ENCODE measurements around the gene CELA2B.
"Not testable (repeated sequence)": the region's sequence is repeated elsewhere in the genome, so short reads cannot be mapped to it uniquely, and the experiment has no call there.

Gene CELA2B

DNA sequence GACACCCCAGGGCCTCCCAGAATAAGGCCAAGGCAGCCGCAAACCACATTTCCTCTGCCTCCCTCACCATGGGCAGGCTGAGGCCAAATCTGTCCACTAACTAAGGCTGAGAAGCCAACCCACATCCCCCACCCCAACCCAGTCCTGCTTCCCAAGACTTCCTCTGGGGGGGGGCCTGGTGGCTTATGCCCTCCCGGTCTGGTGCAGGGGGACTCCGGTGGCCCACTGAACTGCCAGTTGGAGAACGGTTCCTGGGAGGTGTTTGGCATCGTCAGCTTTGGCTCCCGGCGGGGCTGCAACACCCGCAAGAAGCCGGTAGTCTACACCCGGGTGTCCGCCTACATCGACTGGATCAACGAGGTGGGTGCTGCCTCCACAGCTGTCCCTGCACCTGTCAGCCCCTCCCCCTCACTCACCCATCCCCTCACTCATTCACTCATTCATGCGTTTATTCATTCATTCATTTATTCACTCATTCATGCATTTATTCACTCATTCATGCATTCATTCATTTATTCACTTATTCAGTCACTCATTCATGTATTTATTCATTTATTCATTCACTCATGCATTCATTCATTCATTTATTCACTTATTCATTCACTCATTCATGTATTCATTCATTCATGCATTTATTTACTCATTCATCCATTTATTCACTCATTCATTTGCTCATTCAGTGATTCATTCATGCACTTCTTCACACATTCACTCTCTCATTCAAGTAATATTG lies 30.3 kb upstream of the CELA2B start:
- no peak for DNase-seq

DNA sequence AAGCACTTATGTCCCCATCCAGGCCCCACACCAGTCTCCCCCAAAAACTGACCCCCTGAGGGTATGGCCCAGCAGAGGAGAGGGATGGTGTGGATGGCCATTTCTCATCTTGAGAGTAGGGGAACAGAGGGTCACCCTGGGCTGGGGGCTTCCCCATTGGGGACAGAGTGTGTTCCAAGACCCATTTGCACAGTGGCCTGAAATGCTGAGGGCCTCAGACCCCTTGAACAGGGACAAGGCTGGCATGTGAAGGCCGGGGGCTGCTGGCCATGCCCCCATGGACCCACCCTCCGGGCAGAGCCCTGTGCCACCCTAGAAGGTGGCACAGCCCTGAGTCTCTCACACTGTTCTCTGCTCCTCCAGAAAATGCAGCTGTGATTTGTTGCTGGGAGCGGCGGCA lies 29.7 kb upstream of the CELA2B start:
- no peak for DNase-seq

DNA sequence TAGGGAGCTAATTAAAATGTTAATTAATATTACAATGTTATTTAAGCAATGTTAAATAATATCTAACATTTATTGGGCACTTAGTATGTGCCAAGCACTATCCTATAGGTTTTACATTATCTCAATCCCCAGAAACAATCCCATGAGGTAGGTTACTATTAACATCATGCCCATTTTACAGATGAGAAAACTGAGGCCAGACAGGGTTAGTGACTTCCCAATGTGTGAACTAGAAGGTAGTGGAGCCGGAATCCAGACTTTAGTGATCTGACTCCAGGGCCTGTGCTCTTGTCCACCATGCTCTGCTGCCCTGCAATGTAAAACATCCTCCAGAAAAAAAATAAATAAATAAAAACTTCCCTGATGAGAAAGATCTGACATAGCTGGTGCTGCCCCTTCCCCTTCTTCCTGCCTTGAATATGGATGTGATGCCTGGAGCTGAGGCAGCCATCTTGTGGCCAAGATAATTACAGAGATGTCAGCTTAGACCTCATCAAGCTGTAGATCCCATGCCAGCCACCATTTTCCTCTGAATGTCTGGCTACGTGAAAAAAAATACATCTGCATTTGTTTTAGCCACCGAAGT lies 26.9 kb upstream of the CELA2B start:
- DNase-seq: no peak

DNA sequence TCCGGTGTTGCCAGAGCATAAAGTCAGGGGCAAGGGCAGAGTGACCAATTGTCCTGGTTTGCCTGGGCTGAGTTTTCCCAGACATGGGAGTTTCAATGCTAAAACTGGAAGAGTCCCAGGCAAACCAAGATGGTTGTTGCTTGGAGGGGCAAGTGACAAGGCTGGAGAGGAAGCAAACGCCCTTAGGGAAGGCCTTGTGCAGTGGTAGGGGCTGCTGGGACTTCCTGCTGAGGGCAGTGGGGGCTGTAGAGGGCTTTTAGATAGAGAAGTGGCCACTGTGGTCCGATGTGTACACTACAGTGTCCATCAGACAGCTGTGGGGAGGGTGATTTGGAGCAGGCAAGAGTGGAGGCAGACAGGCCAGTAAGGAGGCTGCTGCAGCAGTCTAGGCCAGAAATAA lies 26.3 kb upstream of the CELA2B start:
- DNase-seq: no peak

DNA sequence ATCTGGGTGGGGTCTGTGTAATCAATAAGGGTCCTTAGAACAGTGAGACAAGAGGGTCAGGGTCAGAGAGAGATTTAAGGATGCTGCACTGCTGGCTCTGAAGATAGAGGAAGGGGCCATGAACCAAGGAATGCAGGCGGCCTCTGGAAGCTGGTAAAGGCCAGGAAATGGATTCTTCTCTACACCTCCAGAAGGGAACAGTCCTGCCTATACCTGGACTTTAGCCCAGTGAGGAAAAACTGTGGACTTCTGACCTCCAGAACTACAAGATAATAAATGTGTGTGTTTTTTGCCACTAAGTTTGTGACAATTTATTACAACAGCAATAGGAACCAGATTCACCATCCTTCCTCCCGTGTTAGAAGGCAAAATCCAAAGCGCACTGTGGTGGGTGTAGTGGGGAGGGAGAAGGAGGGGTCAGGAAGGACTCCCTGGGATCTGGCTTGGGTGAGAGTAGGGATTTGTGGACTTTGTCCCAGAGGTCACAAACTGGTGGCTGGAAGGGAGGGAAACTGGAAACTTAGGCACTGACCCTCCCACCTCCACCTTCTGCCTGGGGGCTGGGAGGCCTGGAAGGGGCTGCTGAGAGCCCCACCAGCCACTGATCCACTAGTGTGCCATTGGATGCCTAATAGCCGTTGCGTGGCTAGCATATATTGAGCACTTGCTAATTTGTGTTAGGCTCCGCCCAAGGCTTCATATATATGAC lies 24.7 kb upstream of the CELA2B start:
- no peak for DNase-seq

DNA sequence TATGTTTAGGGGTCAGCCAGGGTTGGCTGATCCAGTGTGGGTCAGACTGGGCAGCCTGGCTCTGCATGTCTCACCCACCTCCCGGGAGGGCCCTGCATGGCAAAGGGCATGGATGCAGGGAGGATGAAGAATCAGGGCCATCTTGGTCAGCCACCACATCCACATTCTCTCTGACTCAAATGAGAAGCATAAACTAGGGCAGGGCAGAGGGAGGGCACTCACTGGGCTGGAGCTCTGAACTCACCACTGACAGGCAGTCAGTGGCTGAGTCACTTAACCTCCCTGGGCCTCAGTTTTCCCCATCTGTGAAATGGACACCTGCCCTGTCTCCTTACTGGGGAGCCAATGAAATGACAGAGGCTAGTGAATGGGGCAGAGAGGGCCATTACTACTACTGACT lies 23.7 kb upstream of the CELA2B start:
- DNase-seq: no peak

DNA sequence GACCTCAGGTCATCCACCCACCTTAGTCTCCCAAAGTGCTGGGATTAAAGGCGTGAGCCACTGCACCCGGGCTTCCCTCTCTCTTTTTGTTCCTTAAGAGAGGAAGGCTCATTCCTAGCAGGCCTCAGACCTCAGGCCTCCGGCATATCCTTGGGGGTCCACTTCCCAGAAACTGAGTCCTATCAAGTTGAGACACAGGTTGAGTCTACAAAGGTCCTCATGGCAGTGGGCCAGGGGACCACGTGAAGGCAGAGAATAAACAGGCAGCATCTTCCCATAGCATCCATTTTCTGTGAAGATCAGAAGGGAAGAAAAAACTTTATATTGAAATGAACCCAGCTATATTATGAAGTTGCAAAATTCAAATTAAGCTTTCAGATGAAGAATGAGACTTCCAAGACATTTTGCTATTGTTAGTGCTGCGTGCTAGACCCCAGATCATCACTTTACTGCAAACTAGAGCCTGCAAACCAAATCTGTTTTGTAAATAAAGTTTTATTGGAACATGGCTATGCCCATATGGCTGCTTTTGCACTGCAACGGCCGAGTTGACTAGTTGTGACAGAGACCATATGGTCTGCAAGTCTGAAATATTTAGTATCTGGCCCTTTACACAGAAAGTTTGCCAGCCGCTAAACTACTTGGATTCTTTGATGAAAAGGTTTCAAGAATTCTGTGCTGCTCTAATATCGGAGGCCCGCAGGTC lies 22.9 kb upstream of the CELA2B start:
- no peak for DNase-seq

DNA sequence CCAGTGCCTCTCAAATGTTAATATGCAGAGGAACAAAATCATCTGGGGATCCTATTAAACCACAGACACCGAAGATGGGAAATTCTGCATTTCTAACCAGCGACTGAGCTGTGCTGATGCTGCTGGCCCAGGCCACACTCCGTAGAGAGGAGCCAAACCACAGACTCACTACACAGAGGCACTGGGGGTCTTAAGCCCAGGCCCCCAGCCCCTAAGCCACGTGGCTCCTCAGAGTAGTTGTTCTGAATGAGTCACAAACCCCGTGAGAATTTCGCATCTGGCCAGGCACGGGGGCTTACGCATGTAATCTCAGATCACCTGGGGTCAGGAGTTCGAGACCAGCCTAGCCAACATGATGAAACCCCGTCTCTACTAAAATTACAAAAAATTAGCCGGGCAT lies 22.2 kb upstream of the CELA2B start:
- DNase-seq: no peak

DNA sequence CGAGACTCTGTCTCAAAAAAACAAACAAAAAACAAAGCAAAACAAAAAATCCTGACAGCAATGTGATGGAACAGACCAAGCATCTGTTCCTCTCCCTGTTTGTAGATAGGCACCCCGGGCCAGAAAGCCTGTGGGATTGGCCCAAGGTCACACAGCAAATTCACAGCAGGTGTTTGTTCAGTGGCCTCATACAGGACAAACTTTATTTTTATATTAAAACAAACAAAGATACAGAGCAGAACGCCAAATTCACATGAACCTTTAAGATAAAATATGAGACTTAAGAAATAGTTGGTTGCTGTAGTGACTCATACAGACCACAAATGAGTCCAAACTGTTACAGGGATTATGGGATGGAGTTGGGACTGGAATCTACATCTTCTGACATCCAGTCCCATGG lies 21.6 kb upstream of the CELA2B start:
- no peak for DNase-seq

DNA sequence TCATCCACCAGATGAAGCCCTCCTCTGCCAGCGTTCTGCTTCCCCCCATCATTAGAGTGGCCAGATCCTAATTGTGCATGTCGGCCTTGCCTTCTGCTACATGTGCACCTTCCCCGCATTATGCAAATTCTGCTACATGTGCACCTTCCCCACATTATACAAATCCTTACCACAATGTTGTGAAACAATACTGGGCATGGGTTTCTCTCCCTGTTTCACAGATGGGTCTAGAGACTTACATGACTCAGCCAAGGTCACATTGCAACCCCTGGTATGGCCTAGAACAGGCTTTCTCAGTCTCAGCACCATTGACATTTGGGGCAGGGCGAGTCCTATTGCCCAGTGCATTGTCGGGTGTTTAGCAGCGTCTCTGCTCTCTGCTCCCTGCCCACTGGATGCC lies 20.4 kb upstream of the CELA2B start:
- no peak for DNase-seq

DNA sequence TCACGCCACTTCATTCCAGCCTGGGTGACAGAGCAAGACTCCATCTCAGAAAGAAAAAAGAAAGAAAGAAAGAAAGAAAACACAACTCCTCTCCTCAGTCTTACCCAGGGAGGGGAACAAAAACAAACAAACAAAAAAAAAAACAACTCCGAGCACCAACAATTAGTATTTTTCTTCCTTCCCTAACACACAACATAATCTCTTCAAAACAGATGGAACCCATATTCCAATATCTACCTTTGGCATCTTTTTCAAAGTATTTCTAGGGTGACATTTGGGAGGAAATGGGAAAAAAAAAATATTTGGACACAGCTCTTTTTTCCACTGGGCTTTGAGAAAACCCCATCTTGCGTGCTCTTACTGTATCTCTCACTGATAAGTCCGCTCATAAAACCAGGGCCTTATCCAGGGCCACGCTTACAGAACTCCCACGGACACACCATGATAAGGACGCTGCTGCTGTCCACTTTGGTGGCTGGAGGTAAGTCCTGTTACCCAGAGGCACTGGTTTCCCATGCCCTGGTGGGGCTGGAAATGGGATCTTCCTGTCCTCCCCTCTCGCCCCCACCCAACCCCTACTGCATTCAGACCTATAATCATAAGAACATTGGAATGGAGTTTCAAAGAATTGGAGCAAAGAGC lies 19.5 kb upstream of the CELA2B start, which contains the start of gene CELA2A:
Gene CELA2A (plus strand): TSS at position 420 of the 642 bp plus-strand sequence. CDS start 22 bp downstream, at position 442.
- no peak for DNase-seq

DNA sequence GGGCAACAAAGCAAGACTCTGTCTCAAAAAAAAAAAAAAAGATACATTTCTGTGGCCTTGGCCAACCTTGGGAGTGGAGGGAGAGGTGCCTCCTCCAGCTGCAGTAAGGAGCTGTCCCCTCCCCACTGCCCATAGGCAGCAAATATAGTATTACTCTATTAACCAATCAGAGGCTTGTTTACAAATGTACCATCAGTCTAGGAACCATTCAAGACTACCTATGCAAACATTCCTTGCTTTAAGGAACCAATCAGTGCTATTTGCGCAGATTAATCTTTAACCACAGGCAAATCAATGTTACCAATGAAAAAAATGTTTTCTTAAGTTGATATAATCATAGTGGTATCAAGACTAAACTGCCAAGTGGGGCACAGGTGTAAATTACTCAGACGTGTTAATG lies 18.3 kb upstream of the CELA2B start:
- DNase-seq: no peak

DNA sequence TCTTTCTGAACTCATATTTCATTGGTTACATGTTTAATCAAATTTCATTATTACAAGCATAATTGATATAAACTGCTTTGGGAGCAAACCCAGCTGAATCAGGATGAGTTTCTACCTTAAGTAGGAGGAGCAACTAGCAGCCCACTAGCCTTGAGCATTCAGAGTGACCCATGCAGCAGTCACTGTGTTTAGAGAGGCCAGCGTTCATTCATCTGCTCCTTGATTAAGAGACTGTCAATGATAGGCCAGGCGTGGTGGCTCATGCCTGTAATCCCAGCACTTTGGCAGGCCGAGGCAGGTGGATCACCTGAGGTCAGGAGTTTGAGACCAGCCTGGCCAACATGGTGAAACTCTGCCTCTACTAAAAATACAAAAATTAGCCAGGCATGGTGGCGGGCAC lies 17.5 kb upstream of the CELA2B start:
- not testable (repeated sequence) for DNase-seq

DNA sequence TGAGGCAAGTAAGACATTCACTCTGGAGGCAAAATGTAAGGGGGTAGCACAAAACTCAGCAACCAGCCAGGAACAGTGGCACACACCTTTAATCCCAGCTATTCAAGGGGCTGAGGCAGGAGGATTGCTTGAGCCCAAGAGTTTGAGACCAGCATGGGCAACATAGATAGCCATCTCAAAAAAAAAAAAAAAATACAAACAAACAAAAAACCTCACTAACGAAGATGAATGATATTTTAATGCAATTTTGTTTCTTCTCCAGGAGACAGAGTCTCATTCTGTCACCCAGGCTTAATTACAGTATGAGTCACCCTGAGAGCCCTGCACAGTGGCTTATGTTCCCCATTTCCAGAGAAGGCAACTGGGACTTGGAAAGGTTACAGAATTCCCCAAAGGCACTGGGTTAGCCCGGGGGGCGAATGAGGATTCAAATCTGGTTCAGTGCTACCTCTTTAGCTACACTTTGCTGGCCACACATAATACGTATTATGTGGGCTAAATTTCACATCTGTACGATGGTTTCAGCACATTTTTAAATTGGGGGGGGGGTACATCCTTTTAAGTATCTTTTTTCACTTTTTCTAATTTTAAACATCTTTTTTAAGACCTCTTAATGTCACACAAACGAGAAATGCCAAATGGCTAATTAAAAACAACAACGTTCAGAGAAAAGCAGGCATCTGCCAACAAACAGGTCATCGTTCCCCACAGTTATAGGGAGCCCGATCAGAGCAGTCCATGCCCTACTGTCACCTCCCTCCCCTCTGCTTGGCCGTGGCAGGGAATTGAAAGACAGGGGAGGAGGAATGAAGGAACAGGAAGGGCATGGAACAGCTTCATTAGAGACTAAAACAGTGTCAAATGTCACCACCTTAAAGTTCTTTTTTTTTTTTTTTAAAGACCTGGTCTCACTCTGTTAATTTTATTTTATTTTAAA lies 15.9 kb upstream of the CELA2B start:
- DNase-seq: no peak

DNA sequence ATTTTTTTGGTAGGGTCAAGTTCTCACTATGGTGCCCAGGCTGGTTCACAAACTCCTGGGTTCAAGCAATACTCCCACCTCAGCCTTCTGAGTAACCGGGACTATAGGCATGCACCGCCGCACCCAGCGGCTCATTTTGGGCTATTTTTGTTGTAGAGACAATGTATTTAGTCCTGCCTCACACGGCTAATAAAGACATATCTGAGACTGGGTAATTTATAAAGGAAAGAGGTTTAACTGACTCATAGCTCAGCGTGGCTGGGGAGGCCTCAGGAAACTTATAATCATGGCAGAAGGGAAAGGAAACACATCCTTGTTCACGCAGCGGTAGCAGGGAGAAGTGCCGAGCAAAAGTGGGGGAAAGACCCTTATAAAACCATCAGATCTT lies 15.2 kb upstream of the CELA2B start:
- DNase-seq: no peak

DNA sequence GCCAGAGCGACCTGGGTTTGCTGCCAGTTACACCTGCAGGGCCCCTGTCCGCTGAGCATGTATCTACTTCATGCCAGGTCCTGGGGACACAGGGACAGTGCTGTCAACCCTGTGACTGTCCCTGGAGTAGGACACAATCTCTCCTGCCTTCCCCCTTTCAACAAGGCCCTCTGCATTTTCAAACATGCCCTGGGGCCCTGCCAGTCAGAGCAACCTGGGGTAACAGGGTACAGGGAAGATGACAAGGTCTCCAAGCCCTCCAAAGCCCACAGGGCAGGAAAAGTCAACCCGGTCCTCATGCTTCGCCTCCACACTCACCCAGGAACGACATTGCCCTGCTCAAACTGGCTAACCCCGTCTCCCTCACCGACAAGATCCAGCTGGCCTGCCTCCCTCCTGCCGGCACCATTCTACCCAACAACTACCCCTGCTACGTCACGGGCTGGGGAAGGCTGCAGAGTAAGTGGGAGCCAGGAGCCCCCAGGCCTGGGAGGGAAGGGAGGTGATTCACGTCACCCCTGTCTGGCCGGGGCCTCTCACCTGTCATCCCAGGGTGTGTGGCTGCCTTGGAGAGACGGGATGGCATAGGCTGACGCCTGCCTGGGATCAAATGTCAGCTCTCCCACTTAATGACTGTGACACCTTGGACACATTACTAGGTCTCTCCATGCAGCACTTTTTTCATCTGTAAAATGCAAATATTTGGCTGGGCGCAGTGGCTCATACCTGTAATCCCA lies 12.7 kb upstream of the CELA2B start:
- not testable (repeated sequence) for DNase-seq

DNA sequence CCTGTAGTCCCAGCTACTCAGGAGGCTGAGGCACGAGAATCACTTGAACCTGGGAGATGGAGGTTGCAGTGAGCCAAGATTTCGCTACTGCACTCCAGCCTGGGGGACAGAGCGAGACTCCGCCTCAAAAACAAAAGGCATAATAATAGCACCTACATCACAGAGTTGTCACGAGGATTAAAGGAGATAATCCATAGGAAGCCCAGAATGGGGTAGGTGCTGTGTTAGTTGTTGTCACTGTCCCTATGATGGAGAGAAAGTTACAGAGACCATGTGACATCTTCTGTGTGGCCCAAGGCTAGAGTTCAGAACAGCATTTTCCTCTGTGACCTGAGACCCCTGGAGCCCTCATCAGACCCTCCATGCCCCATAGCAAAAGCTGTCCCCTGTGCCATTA lies 12.0 kb upstream of the CELA2B start:
- DNase-seq: not testable (repeated sequence)

DNA sequence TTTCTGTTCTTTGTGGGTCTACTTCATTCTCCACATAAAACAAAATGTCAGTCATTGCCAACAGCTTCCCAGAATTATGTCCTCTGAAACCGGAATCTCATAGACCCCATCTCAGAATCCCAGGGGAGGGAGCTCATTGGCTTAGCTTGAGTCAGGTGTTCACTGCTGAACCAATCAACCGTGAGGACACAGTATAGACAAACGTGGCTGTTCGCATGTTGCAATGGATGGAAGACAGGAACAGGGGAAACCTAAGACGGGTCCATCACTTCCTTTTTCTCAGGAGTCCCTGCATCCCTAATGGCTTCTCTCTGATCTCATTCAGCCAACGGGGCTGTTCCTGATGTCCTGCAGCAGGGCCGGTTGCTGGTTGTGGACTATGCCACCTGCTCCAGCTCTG lies 10.2 kb upstream of the CELA2B start:
- no peak for DNase-seq

DNA sequence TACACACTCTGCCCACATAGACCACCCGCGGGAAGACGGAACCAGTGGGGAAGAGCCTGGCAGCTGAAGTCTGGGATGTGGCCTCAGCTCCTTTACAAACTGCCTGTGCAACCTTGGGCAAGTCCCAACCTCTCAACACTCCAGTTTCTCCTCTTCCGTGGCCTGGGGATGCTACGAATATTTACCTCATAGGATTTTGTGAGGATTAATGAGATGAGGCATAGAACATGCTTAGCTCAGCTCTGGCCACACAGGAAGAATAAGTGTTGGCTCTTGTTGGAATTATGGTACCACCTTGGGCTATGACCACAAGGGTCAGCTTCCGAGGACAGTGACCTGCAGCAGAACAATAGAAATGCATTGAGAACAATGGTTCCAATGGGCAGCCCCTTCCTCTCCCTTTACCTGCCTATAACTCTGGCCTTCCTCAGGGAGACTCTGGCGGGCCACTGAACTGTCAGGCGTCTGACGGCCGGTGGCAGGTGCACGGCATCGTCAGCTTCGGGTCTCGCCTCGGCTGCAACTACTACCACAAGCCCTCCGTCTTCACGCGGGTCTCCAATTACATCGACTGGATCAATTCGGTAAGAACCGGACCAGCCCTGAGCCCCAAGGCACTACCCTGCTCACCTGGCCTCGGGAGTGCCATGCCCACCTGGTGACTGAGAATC lies 8.8 kb upstream of the CELA2B start:
- DNase-seq: not testable (repeated sequence)

DNA sequence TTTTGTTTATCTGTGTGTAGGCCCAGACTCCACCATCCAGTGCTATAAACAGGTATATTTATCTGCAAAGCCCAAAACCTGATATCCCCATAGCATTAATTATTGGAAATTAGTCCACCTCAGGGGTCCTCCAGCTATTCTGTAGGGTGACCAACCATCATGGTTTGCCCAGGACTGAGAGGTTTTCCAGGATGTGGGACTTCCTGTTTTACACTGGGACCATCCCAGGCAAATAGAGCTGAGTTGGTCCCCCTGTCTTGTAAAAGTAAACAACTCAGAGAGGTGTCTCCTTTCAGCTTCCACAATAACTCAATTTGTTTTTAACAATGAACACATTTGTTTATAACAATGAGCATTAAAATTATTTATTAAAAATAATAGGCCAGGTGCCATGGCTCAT lies 7.8 kb upstream of the CELA2B start:
- no peak for DNase-seq

DNA sequence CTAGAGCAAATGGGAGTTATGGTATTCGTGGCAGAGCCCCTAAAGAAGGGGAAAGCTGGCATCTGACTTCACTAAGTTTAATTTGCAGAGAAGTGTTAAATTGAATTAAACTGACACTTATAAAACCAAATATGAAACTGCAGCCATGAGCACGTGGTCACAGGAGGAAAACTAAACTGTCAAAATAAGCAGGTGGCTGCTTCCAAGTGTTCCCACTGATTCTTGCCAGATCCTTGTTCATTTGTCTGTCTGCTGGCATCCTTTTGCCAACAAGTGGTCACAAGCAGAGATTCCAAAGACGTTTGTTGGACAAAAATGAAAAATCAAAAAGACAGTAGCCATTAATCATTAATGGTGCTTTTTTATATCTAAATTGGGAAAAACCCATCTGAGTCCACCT lies 6.5 kb upstream of the CELA2B start:
- no peak for DNase-seq

Data from cortex of kidney (tissue), 1 donor.